ENCODE data around the gene NFU1.

DNA sequence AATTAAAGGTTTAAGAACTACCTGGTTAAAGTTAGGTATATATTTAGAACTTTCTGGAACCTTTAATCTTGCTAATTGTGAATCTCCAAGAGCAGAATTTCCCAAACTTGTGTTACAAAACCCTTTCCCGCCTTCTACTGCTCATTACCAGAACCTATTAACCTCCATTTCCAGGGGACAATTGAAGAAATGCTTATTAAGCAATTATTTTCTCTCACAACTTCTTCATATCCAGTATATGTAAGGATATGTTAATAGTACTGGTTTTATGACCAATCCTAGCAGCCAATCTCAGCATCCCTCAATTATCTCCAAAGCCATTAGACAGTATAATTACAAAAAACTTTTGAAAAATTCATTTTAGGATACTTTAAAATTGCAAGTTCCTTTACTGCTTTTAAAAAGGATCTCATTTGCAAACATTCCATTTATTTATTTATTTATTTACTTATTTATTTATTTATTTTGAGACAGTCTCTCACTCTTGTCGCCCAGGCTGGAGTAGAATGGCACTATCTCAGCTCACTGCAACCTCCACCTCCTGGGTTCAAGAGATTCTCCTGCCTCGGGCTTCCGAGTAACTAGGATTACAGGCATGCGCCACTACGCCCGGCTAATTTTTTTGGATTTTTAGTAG is 53.9 kb downstream of the NFU1 start:
- TF ChIP-seq POLR2A (IDR thresholded peaks at IDR 0.05) (no peak), CTCF (IDR thresholded peaks at IDR 0.05) (no peak), EP300 (IDR thresholded peaks at IDR 0.05) (no peak)
